ENCODE measurements around the gene PMEPA1. TPM values are rescaled to one million over a fixed set of nuclear protein-coding genes. Genes with fewer than 3 reads are reported as not detected.

The PMEPA1 gene
- total RNA-seq: 10 to 100 TPM in 3 of 4 donors, 1 to 10 TPM in 1; 9.6 to 47.5 (median 18.9) TPM

GRCh38 chr20:57709823-57710799 lies at the start of gene PMEPA1:
Gene PMEPA1, minus strand, starts transcription at chr20:57710015. Its CDS starts 433 bp downstream, at chr20:57709582.
- Histone ChIP-seq H3K4me3 (peak within 1 kb of the TSS; percentile 68 to 95), H3K27ac (peak within 1 kb of the TSS; percentile 86 to 95 (median 93)), H3K9me3 (no peaks in the 10 kb centered on the region), H3K36me3 (no peaks in the 10 kb centered on the region), H3K4me1 (peaks cover 0 to 87% (median 19%) of the 10 kb centered on the region in 3 donors), H3K27me3 (no peaks in the 10 kb centered on the region)
- peak; percentile 91 for ATAC-seq
- TF ChIP-seq CTCF (IDR thresholded peaks at IDR 0.05): peak in 3 of 4 experiments; percentile 17 to 33 (median 24)
- no peak for TF ChIP-seq EP300 (IDR thresholded peaks at IDR 0.05)
- TF ChIP-seq POLR2AphosphoS5 (IDR thresholded peaks at IDR 0.05): peak; percentile 97
- peak; percentile 78 to 89 for TF ChIP-seq POLR2A (IDR thresholded peaks at IDR 0.05)
- WGBS, 2 donors (ENCODE audit: low coverage in 1 of 2): 7 to 10% methylated on average over 2 to 3 of the region's 92 CpGs

GRCh38 chr20:57757767-57758166 lies 48.0 kb upstream of the PMEPA1 start:
- Histone ChIP-seq H3K4me1 (peaks cover 0 to 7% (median 0%) of the 10 kb centered on the region in 3 donors), H3K27ac (no peak overlapping the region), H3K27me3 (no peaks in the 10 kb centered on the region), H3K4me3 (no peak overlapping the region), H3K36me3 (no peaks in the 10 kb centered on the region), H3K9me3 (peaks cover 0 to 9% (median 0%) of the 10 kb centered on the region in 3 donors)
- no peak for TF ChIP-seq CTCF (IDR thresholded peaks at IDR 0.05)
- TF ChIP-seq POLR2A (IDR thresholded peaks at IDR 0.05): no peak
- no peak for TF ChIP-seq EP300 (IDR thresholded peaks at IDR 0.05)
- TF ChIP-seq POLR2AphosphoS5 (IDR thresholded peaks at IDR 0.05): no peak
- WGBS, 2 donors (ENCODE audit: low coverage in 1 of 2): 50 to 64% methylated on average over 1 of the region's 1 CpG
- no peak for ATAC-seq

- no peaks in the 10 kb centered on the region for H3K36me3 ChIP-seq
- H3K4me1 ChIP-seq: peaks cover 0 to 7% (median 0%) of the 10 kb centered on the region in 3 donors
- H3K27ac ChIP-seq: no peak overlapping the region
- TF ChIP-seq POLR2AphosphoS5 (IDR thresholded peaks at IDR 0.05) (no peak), EP300 (IDR thresholded peaks at IDR 0.05) (no peak)
- 92 to 97% methylated on average over 2 to 3 of the region's 4 CpGs for WGBS, 2 donors (ENCODE audit: low coverage in 1 of 2)
- H3K4me3 ChIP-seq: no peak overlapping the region
- H3K9me3 ChIP-seq: peaks cover 0 to 9% (median 0%) of the 10 kb centered on the region in 3 donors
- H3K27me3 ChIP-seq: no peaks in the 10 kb centered on the region
- no peak for ATAC-seq
Measured at GRCh38 chr20:57756921-57757320, 47.1 kb upstream of the PMEPA1 start.

GRCh38 chr20:57756213-57756612 lies 46.4 kb upstream of the PMEPA1 start:
- 70 to 86% methylated on average over 2 to 4 of the region's 4 CpGs for WGBS, 2 donors (ENCODE audit: low coverage in 1 of 2)
- Histone ChIP-seq H3K27me3 (no peaks in the 10 kb centered on the region), H3K4me1 (peaks cover 0 to 7% (median 0%) of the 10 kb centered on the region in 3 donors), H3K4me3 (no peak overlapping the region), H3K27ac (no peak overlapping the region), H3K36me3 (no peaks in the 10 kb centered on the region), H3K9me3 (peaks cover 0 to 9% (median 0%) of the 10 kb centered on the region in 3 donors)
- TF ChIP-seq POLR2AphosphoS5 (IDR thresholded peaks at IDR 0.05) (no peak), POLR2A (IDR thresholded peaks at IDR 0.05) (no peak), EP300 (IDR thresholded peaks at IDR 0.05) (no peak), CTCF (IDR thresholded peaks at IDR 0.05) (no peak)
- no peak for ATAC-seq

- peaks cover 0 to 7% (median 0%) of the 10 kb centered on the region in 3 donors for H3K4me1 ChIP-seq
- H3K36me3 ChIP-seq: no peaks in the 10 kb centered on the region
- H3K9me3 ChIP-seq: peaks cover 0 to 9% (median 0%) of the 10 kb centered on the region in 3 donors
- no peak overlapping the region for H3K4me3 ChIP-seq
- ATAC-seq: no peak
- TF ChIP-seq CTCF (IDR thresholded peaks at IDR 0.05) (no peak), EP300 (IDR thresholded peaks at IDR 0.05) (no peak), POLR2A (IDR thresholded peaks at IDR 0.05) (no peak), POLR2AphosphoS5 (IDR thresholded peaks at IDR 0.05) (no peak)
- WGBS, 2 donors (ENCODE audit: low coverage in 1 of 2): 100% methylated on average over 1 of the region's 1 CpG
- H3K27me3 ChIP-seq: no peaks in the 10 kb centered on the region
- H3K27ac ChIP-seq: no peak overlapping the region
Measured at GRCh38 chr20:57755609-57756008, 45.8 kb upstream of the PMEPA1 start.
